GM21825 (cell line): Measurements from ENCODE around the gene SUPT5H.

ENCODE experiments used
- ATAC-seq: cut with Tn5 transposase; IDR thresholded peaks from one replicate; pipeline ENCODE4 v1.9.1; 2021; ENCODE audit warnings: mild to moderate bottlenecking, moderate library complexity; ENCODE audit not compliant: unreplicated experiment

The SUPT5H gene

GRCh38 chr19:39518458-39518857 lies 73.1 kb downstream of the SUPT5H start:
- no peak for ATAC-seq

- ATAC-seq = no peak
Measured at GRCh38 chr19:39518975-39519374, 73.6 kb downstream of the SUPT5H start.

GRCh38 chr19:39520541-39521484 lies 75.4 kb downstream of the SUPT5H start:
- ATAC-seq = no peak

- ATAC-seq = no peak
Measured at GRCh38 chr19:39524495-39524894, 79.1 kb downstream of the SUPT5H start.

GRCh38 chr19:39525205-39525604 lies 79.8 kb downstream of the SUPT5H start:
- ATAC-seq = no peak
